GM12878 (cell line): Measurements from ENCODE around the gene AMPH. TPM values are rescaled to one million over a fixed set of nuclear protein-coding genes. Genes with fewer than 3 reads are reported as not detected.

Experiments
- ATAC-seq: fragments of 200-7000 bp; cut with Tn5 transposase; 3 replicates; pipeline ENCODE4 v1.9.1; 2020; ENCODE audit warnings: mild to moderate bottlenecking, moderate library complexity
- BruUV-seq: library from RNA; stranded (reverse); fragments of 400-500 nt; replicated peaks from 2 replicates; lab custom pipeline; 2021; lab: Mats Ljungman, UMichigan
- CTCF ChIA-PET: fragments of 300-600 bp; sonication (Branson Sonifier 250); formaldehyde crosslinking; extraction: SDS; loops from one replicate; lab custom pipeline; 2021; ENCODE audit warnings: inconsistent platforms; lab: Yijun Ruan, JAX
- POLR2A ChIA-PET: fragments of 350-600 bp; formaldehyde crosslinking; extraction: SDS; loops from one replicate; lab custom pipeline; 2021; ENCODE audit warnings: inconsistent platforms; lab: Charles Lee
- RAD21 ChIA-PET: fragments of 300-600 bp; sonication (Branson Sonifier 250); formaldehyde crosslinking; loops from one replicate; lab custom pipeline; 2023; ENCODE audit warnings: antibody characterized with exemption; ENCODE audit not compliant: unreplicated experiment; lab: Charles Lee
- SMC1A ChIA-PET: fragments of 300-600 bp; sonication (Branson Sonifier 250); formaldehyde crosslinking; loops from one replicate; lab custom pipeline; 2023; ENCODE audit not compliant: unreplicated experiment, uncharacterized antibody; lab: Charles Lee
- DNase-seq: peaks from one replicate; pipeline ENCODE4 v3.0.0-alpha.2; 2011; ENCODE audit warnings: low read depth, low spot score
- FAIRE-seq: peaks from 3 replicates; lab custom pipeline; 2011; peaks lifted over from hg19 to GRCh38; lab: Jason Lieb, UNC
- H2AFZ ChIP-seq: 2 replicates; pipeline ENCODE4 v1.6.0; 2011; ENCODE audit warnings: low read depth, low read length, control low read depth; ENCODE audit not compliant: control insufficient read depth
- H3K27ac ChIP-seq: 2 replicates; pipeline ENCODE4 v1.5.1; 2011; ENCODE audit warnings: control low read depth; ENCODE audit not compliant: control insufficient read depth, insufficient read depth
- H3K27me3 ChIP-seq, 2 experiments: replicated peaks in 1 of 2; 2 replicates each; pipeline versions ENCODE4 v1.6.0 to v1.6.1; 2011; ENCODE audit warnings: low read length in 1 of 2; ENCODE audit not compliant: control insufficient read depth in 2 of 2, insufficient read depth in 2 of 2
- H3K36me3 ChIP-seq, 2 experiments: 2 replicates each; pipeline ENCODE4 v1.5.1; 2011; ENCODE audit warnings: low read length in 1 of 2; ENCODE audit not compliant: control insufficient read depth in 2 of 2, insufficient read depth in 2 of 2
- H3K4me1 ChIP-seq: 2 replicates; pipeline ENCODE4 v1.6.1; 2011; ENCODE audit warnings: mild to moderate bottlenecking, low read length, moderate library complexity, mixed read lengths; ENCODE audit not compliant: control insufficient read depth, insufficient read depth
- H3K4me2 ChIP-seq: 2 replicates; pipeline ENCODE4 v1.6.0; 2011; ENCODE audit warnings: control low read depth; ENCODE audit not compliant: control insufficient read depth, insufficient read depth
- H3K4me3 ChIP-seq: fragments of 200-600 bp; sonication (generic); 2 replicates; pipeline ENCODE4 v1.5.1; 2016
- H3K79me2 ChIP-seq: 2 replicates; pipeline ENCODE4 v1.6.0; 2011; ENCODE audit warnings: low read length; ENCODE audit not compliant: control insufficient read depth, insufficient read depth
- H3K9ac ChIP-seq: 2 replicates; pipeline ENCODE4 v1.8.0; 2011; ENCODE audit warnings: low read length, control low read depth, mixed read lengths; ENCODE audit not compliant: control insufficient read depth, insufficient read depth
- H3K9me3 ChIP-seq: replicated peaks from 3 replicates; pipeline ENCODE4 v1.5.1; 2011; ENCODE audit warnings: mild to moderate bottlenecking, low read length; ENCODE audit not compliant: control insufficient read depth, insufficient read depth
- H4K20me1 ChIP-seq: 2 replicates; pipeline ENCODE4 v1.6.0; 2011; ENCODE audit not compliant: control insufficient read depth, insufficient read depth
- CHD4 ChIP-seq: fragments of 200-600 bp; sonication (generic); IDR thresholded peaks from 2 replicates; pipeline ENCODE4 v1.6.1; 2016; ENCODE audit warnings: mild to moderate bottlenecking
- NR2C1 ChIP-seq: fragments of 450-650 bp; IDR thresholded peaks from 2 replicates; pipeline ENCODE4 v1.6.1; 2017; ENCODE audit warnings: antibody characterized with exemption, mild to moderate bottlenecking, moderate library complexity
- POLR2AphosphoS5 ChIP-seq: IDR thresholded peaks from 2 replicates; pipeline ENCODE4 v1.6.1; 2011; ENCODE audit warnings: mild to moderate bottlenecking, low read length, inconsistent platforms
- RAD21 ChIP-seq: IDR thresholded peaks from 2 replicates; pipeline ENCODE4 v1.6.1; 2011; ENCODE audit warnings: mild to moderate bottlenecking, low read depth, low read length, moderate library complexity; ENCODE audit not compliant: insufficient read depth
- SRF ChIP-seq, 2 experiments: IDR thresholded peaks; 2 replicates each; pipeline ENCODE4 v1.6.1; 2011; ENCODE audit warnings: low read depth in 2 of 2, low read length in 2 of 2, mild to moderate bottlenecking in 1 of 2, moderate library complexity in 1 of 2
- ZNF622 ChIP-seq: fragments of 450-650 bp; IDR thresholded peaks from 2 replicates; pipeline ENCODE4 v1.6.1; 2017; ENCODE audit warnings: mild to moderate bottlenecking, inconsistent platforms
- in situ Hi-C: fragments of 300-500 bp; cut with MboI; formaldehyde crosslinking; loops from 9 replicates; pipeline ENCODE4 v1.14.3; 2018; ENCODE audit warnings: mixed read lengths
- intact Hi-C: fragments of 100-400 bp; cut with micrococcal nuclease; formaldehyde crosslinking; loops from one replicate; pipeline ENCODE4 v1.14.2; 2022; ENCODE audit not compliant: unreplicated experiment
- polyA plus RNA-seq, 11 experiments: library from polyadenylated mRNA; depleted of rRNA in 4 of 11; unstranded in 6 of 11; stranded (reverse) in 5 of 11; fragments of >200 nt; fragmentation: Nextera tagmentation in 4 of 11; fragmentation: Illumina TruSeq in 1 of 11; extraction: Ambion mirVana in 4 of 11; extraction: Trizol in 1 of 11; gene quantifications; 1 replicate in 1 of 11; 2 replicates in 10 of 11; pipeline versions ENCODE4 v1.2.1 to v1.2.3, GENCODE V29; 2011 to 2016; ENCODE audit warnings: inconsistent platforms in 2 of 11, missing spikeins in 2 of 11, low read depth in 1 of 11
- total RNA-seq, 4 experiments: library from RNA; depleted of rRNA in 3 of 4; stranded (reverse); fragments of >200 nt in 3 of 4; fragmentation: Illumina TruSeq in 1 of 4; extraction: Trizol in 1 of 4; gene quantifications; 2 replicates each; pipeline versions ENCODE4 v1.2.1 to v1.2.3, GENCODE V29; 2013 to 2021
- TF ChIP-seq, protein P1 (sequence below): fragments of 450-650 bp; IDR thresholded peaks from 2 replicates; pipeline ENCODE4 v1.6.1; 2016; ENCODE audit warnings: mild to moderate bottlenecking
- TF ChIP-seq, protein P2 (sequence below): fragments of 450-650 bp; IDR thresholded peaks from 2 replicates; pipeline ENCODE4 v1.6.1; 2016; ENCODE audit warnings: mild to moderate bottlenecking, moderate library complexity, borderline replicate concordance

Gene AMPH
- total and polyA plus RNA-seq, 10 of the 15 experiments (the other 5 are each of a cell fraction or from before 2014, with no cell fraction given) = 0.03 to 0.24 (median 0.08) TPM; not detected in 2

GRCh38 chr7:38438970-38439369 lies 192.2 kb downstream of the AMPH start:
- Histone ChIP-seq H2AFZ (no peak overlapping the region), H3K36me3 (no peaks in the 10 kb centered on the region), H3K4me3 (no peak overlapping the region), H3K27ac (no peak overlapping the region), H3K27me3 (no peaks in the 10 kb centered on the region; a peak in 2 of 4 replicates), H3K9ac (no peak overlapping the region), H3K79me2 (no peaks in the 10 kb centered on the region), H3K9me3 (no peaks in the 10 kb centered on the region), H3K4me1 (no peaks in the 10 kb centered on the region), H4K20me1 (no peaks in the 10 kb centered on the region), H3K4me2 (no peak overlapping the region)
- FAIRE-seq (no peak), DNase-seq (no peak), ATAC-seq (no peak)
- BruUV-seq = no TSS peak
- TF ChIP-seq, protein P1, sequence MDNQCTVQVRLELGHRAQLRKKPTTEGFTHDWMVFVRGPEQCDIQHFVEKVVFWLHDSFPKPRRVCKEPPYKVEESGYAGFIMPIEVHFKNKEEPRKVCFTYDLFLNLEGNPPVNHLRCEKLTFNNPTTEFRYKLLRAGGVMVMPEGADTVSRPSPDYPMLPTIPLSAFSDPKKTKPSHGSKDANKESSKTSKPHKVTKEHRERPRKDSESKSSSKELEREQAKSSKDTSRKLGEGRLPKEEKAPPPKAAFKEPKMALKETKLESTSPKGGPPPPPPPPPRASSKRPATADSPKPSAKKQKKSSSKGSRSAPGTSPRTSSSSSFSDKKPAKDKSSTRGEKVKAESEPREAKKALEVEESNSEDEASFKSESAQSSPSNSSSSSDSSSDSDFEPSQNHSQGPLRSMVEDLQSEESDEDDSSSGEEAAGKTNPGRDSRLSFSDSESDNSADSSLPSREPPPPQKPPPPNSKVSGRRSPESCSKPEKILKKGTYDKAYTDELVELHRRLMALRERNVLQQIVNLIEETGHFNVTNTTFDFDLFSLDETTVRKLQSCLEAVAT = no peak
- no peak for TF ChIP-seq RAD21
- no peak for TF ChIP-seq ZNF622
- TF ChIP-seq POLR2AphosphoS5 = no peak
- no peak for TF ChIP-seq CHD4
- TF ChIP-seq, protein P2, sequence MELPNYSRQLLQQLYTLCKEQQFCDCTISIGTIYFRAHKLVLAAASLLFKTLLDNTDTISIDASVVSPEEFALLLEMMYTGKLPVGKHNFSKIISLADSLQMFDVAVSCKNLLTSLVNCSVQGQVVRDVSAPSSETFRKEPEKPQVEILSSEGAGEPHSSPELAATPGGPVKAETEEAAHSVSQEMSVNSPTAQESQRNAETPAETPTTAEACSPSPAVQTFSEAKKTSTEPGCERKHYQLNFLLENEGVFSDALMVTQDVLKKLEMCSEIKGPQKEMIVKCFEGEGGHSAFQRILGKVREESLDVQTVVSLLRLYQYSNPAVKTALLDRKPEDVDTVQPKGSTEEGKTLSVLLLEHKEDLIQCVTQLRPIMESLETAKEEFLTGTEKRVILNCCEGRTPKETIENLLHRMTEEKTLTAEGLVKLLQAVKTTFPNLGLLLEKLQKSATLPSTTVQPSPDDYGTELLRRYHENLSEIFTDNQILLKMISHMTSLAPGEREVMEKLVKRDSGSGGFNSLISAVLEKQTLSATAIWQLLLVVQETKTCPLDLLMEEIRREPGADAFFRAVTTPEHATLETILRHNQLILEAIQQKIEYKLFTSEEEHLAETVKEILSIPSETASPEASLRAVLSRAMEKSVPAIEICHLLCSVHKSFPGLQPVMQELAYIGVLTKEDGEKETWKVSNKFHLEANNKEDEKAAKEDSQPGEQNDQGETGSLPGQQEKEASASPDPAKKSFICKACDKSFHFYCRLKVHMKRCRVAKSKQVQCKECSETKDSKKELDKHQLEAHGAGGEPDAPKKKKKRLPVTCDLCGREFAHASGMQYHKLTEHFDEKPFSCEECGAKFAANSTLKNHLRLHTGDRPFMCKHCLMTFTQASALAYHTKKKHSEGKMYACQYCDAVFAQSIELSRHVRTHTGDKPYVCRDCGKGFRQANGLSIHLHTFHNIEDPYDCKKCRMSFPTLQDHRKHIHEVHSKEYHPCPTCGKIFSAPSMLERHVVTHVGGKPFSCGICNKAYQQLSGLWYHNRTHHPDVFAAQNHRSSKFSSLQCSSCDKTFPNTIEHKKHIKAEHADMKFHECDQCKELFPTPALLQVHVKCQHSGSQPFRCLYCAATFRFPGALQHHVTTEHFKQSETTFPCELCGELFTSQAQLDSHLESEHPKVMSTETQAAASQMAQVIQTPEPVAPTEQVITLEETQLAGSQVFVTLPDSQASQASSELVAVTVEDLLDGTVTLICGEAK = no peak
- TF ChIP-seq SRF (IDR thresholded peaks at IDR 0.05; ENCODE audit: low read depth in 2 of 2, low read length in 2 of 2) = no peak
- TF ChIP-seq NR2C1 = no peak
- SMC1A ChIA-PET = interaction anchor here (0.9 to 1.0 kb wide), 2 partner anchors 9 to 220 kb away, joined by 3 to 4 read pairs; no protein-coding TSS in a partner anchor
- CTCF ChIA-PET = no interaction called here
- RAD21 ChIA-PET = no interaction called here
- intact Hi-C loops = no loop called here
- POLR2A ChIA-PET = no interaction called here
- in situ Hi-C loops = no loop called here
